SU-DHL-6 (cell line): Measurements from ENCODE around the gene CRYBB1.

Source experiments
- H2AFZ ChIP-seq: fragments of 200-600 bp; sonication (generic); 2 replicates; pipeline ENCODE4 v1.6.1; 2014; ENCODE audit warnings: low read depth, mild to moderate bottlenecking, moderate library complexity, mixed read lengths, antibody characterized with exemption, low read length; ENCODE audit not compliant: severe bottlenecking
- H3F3A ChIP-seq: fragments of 200-600 bp; shearing (Covaris generic); 2 replicates; pipeline ENCODE4 v1.6.0; 2016; ENCODE audit warnings: antibody characterized with exemption, mild to moderate bottlenecking; ENCODE audit not compliant: insufficient read depth
- H3K27ac ChIP-seq: fragments of 200-600 bp; sonication (generic); 2 replicates; pipeline ENCODE4 v1.5.1; 2016; ENCODE audit warnings: low read depth, mild to moderate bottlenecking, low read length, moderate library complexity, mixed read lengths
- H3K27me3 ChIP-seq: fragments of 200-600 bp; sonication (generic), shearing (Covaris generic); 2 replicates; pipeline ENCODE4 v1.6.0; 2014; ENCODE audit warnings: mild to moderate bottlenecking, low read length
- H3K36me3 ChIP-seq: fragments of 200-600 bp; sonication (generic); 2 replicates; pipeline ENCODE4 v1.6.1; 2014; ENCODE audit warnings: mild to moderate bottlenecking, low read length, mixed read lengths
- H3K4me2 ChIP-seq: fragments of 300-600, 200-600 bp; shearing (Covaris generic), sonication (generic); 2 replicates; pipeline ENCODE4 v1.6.0; 2014; ENCODE audit warnings: low read length, low read depth, mild to moderate bottlenecking; ENCODE audit not compliant: poor library complexity, severe bottlenecking
- H3K4me3 ChIP-seq: fragments of 200-600 bp; sonication (generic); 2 replicates; pipeline ENCODE4 v1.5.1; 2014; ENCODE audit warnings: antibody characterized with exemption, low read length, mild to moderate bottlenecking, mixed read lengths; ENCODE audit not compliant: insufficient read depth, poor library complexity, severe bottlenecking
- H3K79me2 ChIP-seq: fragments of 200-600 bp; sonication (generic); 2 replicates; pipeline ENCODE4 v1.6.1; 2014; ENCODE audit warnings: mild to moderate bottlenecking, low read length, moderate library complexity; ENCODE audit not compliant: insufficient read depth
- H3K9ac ChIP-seq: fragments of 200-600 bp; sonication (generic); 2 replicates; pipeline ENCODE4 v1.7.0; 2014; ENCODE audit warnings: mild to moderate bottlenecking, low read length
- H3K9me2 ChIP-seq: fragments of 200-600 bp; sonication (generic); replicated peaks from 2 replicates; pipeline ENCODE4 v1.6.1; 2014; ENCODE audit warnings: low read length; ENCODE audit not compliant: insufficient read depth
- H3K9me3 ChIP-seq: fragments of 200-600 bp; sonication (generic); 2 replicates; pipeline ENCODE4 v1.6.1; 2014; ENCODE audit warnings: low read length, mixed read lengths; ENCODE audit not compliant: insufficient read depth
- H4K20me1 ChIP-seq: fragments of 200-600 bp; sonication (generic); 2 replicates; pipeline ENCODE4 v1.6.1; 2014; ENCODE audit warnings: low read depth, mild to moderate bottlenecking, antibody characterized with exemption, low read length, moderate library complexity, mixed read lengths
- CTCF ChIP-seq: fragments of 200-600 bp; sonication (generic); IDR thresholded peaks from one replicate; pipeline ENCODE4 v1.5.1; 2017; ENCODE audit warnings: antibody characterized with exemption, mild to moderate bottlenecking, low read length, moderate library complexity; ENCODE audit not compliant: insufficient read depth, poor library complexity, severe bottlenecking
- EZH2phosphoT487 ChIP-seq: fragments of 200-600 bp; sonication (generic), shearing (Covaris generic); conservative IDR thresholded peaks from 2 replicates; pipeline ENCODE4 v1.6.1; 2018; ENCODE audit warnings: mild to moderate bottlenecking, antibody characterized with exemption, low read length, moderate library complexity, mixed read lengths

Gene CRYBB1

GRCh38 chr22:26643418-26644100 lies 25.7 kb upstream of the CRYBB1 start:
- Histone ChIP-seq H3K27ac (no peak overlapping the region), H3K4me2 (peak overlapping the region; percentile 20)

GRCh38 chr22:26642465-26643417 lies 24.9 kb upstream of the CRYBB1 start:
- Histone ChIP-seq H3K9me2 (no peaks in the 10 kb centered on the region), H3K4me2 (peak overlapping the region; percentile 20), H3K27me3 (no peaks in the 10 kb centered on the region), H4K20me1 (no peaks in the 10 kb centered on the region), H3F3A (no peaks in the 10 kb centered on the region), H3K4me3 (no peak overlapping the region), H3K36me3 (no peaks in the 10 kb centered on the region), H3K79me2 (no peaks in the 10 kb centered on the region), H2AFZ (peak overlapping the region; percentile 68), H3K9me3 (no peaks in the 10 kb centered on the region), H3K9ac (no peak overlapping the region), H3K27ac (no peak overlapping the region)
- TF ChIP-seq CTCF: peak; percentile 33
- no peak for TF ChIP-seq EZH2phosphoT487

More at GRCh38 chr22:26643418-26644100, 25.7 kb upstream of the CRYBB1 start:
- Histone ChIP-seq H3K27me3 (no peaks in the 10 kb centered on the region), H3K79me2 (no peaks in the 10 kb centered on the region), H2AFZ (peak overlapping the region; percentile 68), H3K9me2 (no peaks in the 10 kb centered on the region), H3K9ac (no peak overlapping the region), H3K36me3 (no peaks in the 10 kb centered on the region), H4K20me1 (no peaks in the 10 kb centered on the region), H3K4me3 (no peak overlapping the region), H3K9me3 (no peaks in the 10 kb centered on the region), H3F3A (no peaks in the 10 kb centered on the region)
- TF ChIP-seq EZH2phosphoT487: no peak
- TF ChIP-seq CTCF: no peak

- no peaks in the 10 kb centered on the region for H3K79me2 ChIP-seq
- TF ChIP-seq EZH2phosphoT487 (no peak), CTCF (no peak)
- no peaks in the 10 kb centered on the region for H4K20me1 ChIP-seq
Measured at GRCh38 chr22:26636296-26636695, 18.5 kb upstream of the CRYBB1 start.

More at GRCh38 chr22:26636296-26636695, 18.5 kb upstream of the CRYBB1 start:
- H3K27me3 ChIP-seq: no peaks in the 10 kb centered on the region
- H3F3A ChIP-seq: no peaks in the 10 kb centered on the region
- H3K27ac ChIP-seq: no peak overlapping the region
- no peaks in the 10 kb centered on the region for H3K9me2 ChIP-seq
- no peaks in the 10 kb centered on the region for H3K9me3 ChIP-seq
- H3K4me3 ChIP-seq: no peak overlapping the region
- H2AFZ ChIP-seq: no peak overlapping the region
- no peak overlapping the region for H3K4me2 ChIP-seq
- H3K9ac ChIP-seq: no peak overlapping the region
- no peaks in the 10 kb centered on the region for H3K36me3 ChIP-seq
